ENCODE measurements around the gene MECR.

MECR gene

DNA sequence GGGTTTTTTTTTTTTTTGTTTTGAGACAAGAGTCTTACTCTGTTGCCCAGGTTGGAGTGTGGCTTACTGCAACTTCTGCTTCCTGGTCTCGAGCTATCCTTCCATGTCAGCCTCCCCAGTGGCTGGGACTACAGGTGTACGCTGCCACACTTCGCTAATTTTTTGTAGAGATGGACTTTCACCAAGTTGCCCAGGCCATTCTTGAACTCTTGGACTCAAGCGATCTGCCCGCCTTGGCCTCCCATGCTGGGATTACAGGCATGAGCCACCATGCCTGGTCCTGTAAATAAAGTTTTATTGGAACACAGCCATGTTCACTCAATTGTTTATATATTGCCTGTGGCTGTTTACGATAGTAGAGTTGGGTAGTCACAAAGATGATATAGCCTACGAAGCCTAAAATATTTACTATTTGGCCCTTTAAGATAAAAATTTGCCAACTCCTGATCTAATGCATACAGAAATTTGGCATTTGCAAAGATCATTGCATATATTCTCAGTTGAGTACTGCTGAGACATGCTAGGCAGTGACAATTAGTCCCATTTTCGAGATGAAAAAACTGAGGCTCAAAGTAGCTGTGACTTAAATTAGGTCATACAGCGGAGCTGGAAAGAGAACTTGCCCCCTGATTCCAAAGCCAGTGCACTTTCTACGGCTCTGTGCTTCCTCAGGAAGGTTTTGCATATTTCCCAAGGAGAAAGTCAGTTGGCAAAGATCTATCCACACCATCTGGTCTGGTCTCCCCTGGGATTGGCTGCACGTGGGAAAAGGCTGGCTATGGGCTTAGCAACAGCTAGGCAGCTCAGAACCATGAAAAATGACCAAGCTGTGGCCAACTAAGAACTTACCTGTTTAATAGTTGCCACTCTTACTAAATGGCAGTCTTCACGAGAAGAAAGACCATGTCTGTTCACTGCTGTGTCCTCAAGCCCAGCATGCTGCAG lies 19.4 kb downstream of the MECR start:
- no peak overlapping the region for H3K4me3 ChIP-seq (ENCODE audit: low read depth, low read length)
- DNase-seq (ENCODE audit: low read depth), result no peak

DNA sequence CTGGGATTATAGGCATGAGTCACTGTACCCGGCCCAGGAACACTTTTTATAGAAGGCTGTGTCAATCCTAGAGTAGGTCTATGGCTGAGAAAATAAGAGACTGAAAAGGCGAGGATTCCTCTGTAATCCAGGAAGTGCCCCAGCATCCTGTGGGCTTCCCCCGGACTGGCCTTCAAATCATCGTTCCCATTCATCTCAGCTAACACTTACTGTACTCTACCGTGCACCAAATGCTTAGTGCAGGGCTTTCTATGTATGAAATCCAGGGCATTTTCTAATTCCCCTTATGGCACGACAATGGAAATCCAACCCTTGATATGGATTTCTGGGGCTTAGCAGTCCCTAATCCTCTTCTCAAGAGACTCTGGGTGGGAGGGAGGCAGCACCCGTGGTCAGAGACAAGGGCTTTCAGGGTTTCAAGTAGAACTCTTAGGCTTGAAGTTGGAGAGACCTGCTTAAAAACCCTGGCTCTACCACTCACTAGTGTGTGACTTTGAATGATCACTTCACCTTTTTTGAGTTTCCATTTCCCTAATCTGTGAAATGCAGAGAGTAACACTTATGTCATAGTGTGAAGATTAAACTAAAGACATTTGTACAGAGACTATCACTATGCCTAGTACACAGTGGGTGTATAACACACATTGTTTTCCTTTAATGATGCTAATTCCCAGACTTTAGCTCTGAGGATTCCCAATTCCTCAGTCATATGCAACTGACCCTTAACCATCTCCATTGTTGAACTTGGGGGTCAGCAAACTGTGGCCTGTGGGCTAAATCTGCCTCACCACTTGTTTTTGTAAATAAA lies 20.3 kb downstream of the MECR start:
- no peak for DNase-seq (ENCODE audit: low read depth)
- no peak overlapping the region for H3K4me3 ChIP-seq (ENCODE audit: low read depth, low read length)

DNA sequence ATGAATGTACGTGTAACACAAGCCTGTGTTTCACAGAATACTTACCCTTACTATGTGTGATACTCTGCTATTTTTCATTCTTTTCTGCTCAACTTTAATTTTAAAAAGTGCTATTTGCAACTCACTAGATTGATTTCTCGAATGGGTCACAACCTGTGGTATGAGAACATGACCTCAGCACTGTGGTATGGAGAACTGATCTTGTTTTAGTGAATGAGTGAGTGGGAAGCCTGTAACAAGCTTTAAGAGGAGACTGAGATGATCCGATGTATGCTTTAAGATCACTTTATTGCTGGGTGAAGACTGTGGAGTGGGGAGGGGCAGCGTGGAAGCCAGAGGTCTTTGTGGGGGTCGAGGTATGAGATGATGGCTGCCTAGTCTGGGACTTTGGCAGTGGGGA lies 21.6 kb downstream of the MECR start:
- H3K4me3 ChIP-seq (ENCODE audit: low read depth, low read length), result no peak overlapping the region
- DNase-seq (ENCODE audit: low read depth), result no peak

GRCh38 chr1:29208442-29208841 lies 22.3 kb downstream of the MECR start:
- DNase-seq (ENCODE audit: low read depth), result no peak
- H3K4me3 ChIP-seq (ENCODE audit: low read depth, low read length), result no peak overlapping the region

GRCh38 chr1:29202584-29203340 lies 28.0 kb downstream of the MECR start:
- H3K4me3 ChIP-seq (ENCODE audit: low read depth, low read length), result no peak overlapping the region
- peak; percentile 89 for DNase-seq (ENCODE audit: low read depth)

GRCh38 chr1:29202053-29202452 lies 28.7 kb downstream of the MECR start:
- DNase-seq (ENCODE audit: low read depth), result no peak
- no peak overlapping the region for H3K4me3 ChIP-seq (ENCODE audit: low read depth, low read length)

- DNase-seq (ENCODE audit: low read depth), result no peak
- H3K4me3 ChIP-seq (ENCODE audit: low read depth, low read length), result no peak overlapping the region
Measured at GRCh38 chr1:29201595-29202051, 29.1 kb downstream of the MECR start.

GRCh38 chr1:29200906-29201594 lies 29.7 kb downstream of the MECR start:
- DNase-seq (ENCODE audit: low read depth), result no peak
- H3K4me3 ChIP-seq (ENCODE audit: low read depth, low read length), result no peak overlapping the region

- no peak overlapping the region for H3K4me3 ChIP-seq (ENCODE audit: low read depth, low read length)
- DNase-seq (ENCODE audit: low read depth), result no peak
Measured at GRCh38 chr1:29197993-29198392, 32.7 kb downstream of the MECR start.

- no peak overlapping the region for H3K4me3 ChIP-seq (ENCODE audit: low read depth, low read length)
- DNase-seq (ENCODE audit: low read depth), result no peak
Measured at GRCh38 chr1:29197590-29197924, 33.2 kb downstream of the MECR start.

DNA sequence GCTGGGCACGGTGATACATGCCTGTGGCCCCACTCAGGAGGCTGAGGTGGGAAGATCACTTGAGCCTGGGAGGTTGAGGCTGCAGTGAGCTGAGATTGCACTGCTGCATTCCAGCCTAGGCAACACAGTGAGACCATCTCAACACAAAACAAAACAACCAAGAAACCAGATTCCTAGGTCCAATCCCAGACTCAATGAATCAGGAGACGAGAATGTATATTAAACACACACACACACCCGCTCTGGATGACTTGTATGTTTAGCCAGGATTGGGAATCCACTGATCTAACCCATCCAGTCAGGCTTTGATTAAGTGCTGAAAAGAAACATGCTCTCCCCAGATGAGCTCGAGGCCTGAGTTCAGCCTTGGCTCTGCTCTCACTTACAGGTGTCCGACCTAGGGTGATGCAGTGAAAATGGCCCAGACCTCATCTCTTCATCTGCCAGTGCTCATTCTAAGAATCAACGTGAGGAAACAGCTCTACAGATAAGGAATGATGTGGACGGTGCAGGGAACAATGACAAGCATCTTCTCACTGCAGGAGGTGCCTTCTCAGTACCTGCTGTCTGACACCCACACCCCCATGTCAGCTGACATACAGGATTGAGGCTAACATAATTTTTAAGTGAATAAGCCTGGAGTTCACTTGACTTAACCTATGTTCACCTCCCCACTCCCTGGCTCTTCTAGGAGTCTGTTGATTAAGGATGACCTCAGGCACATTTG lies 33.7 kb downstream of the MECR start:
- DNase-seq (ENCODE audit: low read depth), result peak; percentile 42
- no peak overlapping the region for H3K4me3 ChIP-seq (ENCODE audit: low read depth, low read length)

DNA sequence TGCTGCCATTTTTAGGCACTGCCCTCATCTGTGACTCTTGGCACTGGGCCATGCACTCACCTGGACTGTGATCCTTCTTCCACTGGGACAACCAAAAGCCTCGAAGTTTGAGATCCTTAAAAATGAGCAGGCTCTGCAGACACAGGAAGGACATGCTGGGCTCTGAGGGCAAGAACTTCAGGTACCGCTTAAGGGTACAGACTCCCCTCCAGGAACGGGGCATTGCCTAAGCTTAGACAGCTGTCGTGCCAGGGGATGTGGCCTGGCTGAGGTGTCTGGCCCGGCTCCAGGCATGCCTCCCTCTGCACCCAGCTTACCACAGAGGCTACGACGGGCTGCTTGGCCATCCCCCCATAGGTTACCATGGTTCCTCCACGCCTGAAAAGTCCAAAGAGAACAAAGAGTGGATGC lies 34.8 kb downstream of the MECR start:
- no peak for DNase-seq (ENCODE audit: low read depth)
- H3K4me3 ChIP-seq (ENCODE audit: low read depth, low read length), result no peak overlapping the region

DNA sequence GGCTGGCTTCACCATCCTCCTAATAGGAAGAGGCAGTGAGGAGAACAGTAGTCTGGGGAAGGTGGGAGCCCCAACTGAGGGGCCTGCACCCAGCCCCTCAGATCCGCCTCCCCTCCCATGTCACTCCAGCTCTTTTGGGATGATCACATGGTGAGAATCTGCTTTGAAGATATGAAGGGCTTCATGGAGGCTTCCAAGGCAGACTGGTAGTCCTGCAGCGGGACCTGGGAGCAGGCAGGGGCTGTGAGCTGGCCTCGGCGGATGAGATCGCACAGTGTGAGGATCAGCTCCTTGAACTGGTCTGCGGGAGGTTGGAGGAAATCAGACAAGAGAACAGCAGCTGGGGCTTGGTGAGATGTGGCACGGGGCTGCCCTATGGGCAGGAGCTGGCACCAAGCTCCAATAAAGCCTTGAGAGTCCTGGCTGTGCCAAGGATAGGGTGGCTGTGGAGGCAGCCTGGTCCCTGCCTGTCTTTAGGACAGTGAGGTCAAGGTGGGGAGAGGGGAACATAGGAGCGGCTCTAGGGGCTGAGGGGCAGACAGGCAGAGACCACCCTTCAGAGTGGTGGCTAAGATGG lies 36.8 kb downstream of the MECR start:
- no peak overlapping the region for H3K4me3 ChIP-seq (ENCODE audit: low read depth, low read length)
- no peak for DNase-seq (ENCODE audit: low read depth)

DNA sequence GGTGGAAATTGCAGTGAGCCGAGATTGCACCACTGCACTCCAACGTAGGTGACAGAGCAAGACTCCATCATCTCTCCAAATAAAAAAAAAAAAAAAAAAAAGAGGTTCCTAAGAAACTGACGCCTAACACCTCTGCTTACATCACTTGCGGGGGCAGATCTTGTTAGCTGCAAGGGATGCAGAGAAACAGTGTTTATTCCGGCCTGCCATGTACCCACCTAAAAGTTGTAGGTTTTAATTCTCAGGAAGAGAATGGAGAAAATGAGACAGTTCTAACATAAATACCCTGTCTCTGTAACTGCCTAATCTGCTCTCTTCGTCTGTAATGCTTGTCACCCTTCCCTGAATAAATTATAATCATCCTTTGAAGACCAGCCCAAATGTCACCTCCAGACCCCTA lies 40.0 kb downstream of the MECR start:
- DNase-seq (ENCODE audit: low read depth), result no peak
- no peak overlapping the region for H3K4me3 ChIP-seq (ENCODE audit: low read depth, low read length)

- H3K4me3 ChIP-seq (ENCODE audit: low read depth, low read length), result no peak overlapping the region
- no peak for DNase-seq (ENCODE audit: low read depth)
Measured at GRCh38 chr1:29186707-29187106, 44.0 kb downstream of the MECR start.

- no peak overlapping the region for H3K4me3 ChIP-seq (ENCODE audit: low read depth, low read length)
- no peak for DNase-seq (ENCODE audit: low read depth)
Measured at GRCh38 chr1:29186252-29186651, 44.5 kb downstream of the MECR start.

DNA sequence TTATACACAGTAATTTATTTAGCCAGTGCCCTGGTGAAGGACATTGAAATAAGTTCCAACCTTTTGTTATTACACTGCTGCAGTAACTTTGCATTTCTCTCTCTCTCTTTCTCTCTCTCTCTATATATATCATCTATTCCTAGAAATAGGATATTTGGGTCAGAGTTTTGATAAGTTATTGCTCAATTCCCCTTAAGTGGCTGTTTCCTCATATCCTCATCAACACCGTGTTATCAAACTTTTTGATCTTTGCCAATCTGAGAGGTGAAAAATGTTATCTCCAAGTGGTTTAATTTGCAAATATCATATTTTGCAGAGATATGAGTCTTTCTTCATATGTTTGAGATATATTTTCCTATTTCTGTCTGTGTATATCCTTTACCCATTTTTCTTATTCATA lies 47.4 kb downstream of the MECR start:
- no peak for DNase-seq (ENCODE audit: low read depth)
- no peak overlapping the region for H3K4me3 ChIP-seq (ENCODE audit: low read depth, low read length)

DNA sequence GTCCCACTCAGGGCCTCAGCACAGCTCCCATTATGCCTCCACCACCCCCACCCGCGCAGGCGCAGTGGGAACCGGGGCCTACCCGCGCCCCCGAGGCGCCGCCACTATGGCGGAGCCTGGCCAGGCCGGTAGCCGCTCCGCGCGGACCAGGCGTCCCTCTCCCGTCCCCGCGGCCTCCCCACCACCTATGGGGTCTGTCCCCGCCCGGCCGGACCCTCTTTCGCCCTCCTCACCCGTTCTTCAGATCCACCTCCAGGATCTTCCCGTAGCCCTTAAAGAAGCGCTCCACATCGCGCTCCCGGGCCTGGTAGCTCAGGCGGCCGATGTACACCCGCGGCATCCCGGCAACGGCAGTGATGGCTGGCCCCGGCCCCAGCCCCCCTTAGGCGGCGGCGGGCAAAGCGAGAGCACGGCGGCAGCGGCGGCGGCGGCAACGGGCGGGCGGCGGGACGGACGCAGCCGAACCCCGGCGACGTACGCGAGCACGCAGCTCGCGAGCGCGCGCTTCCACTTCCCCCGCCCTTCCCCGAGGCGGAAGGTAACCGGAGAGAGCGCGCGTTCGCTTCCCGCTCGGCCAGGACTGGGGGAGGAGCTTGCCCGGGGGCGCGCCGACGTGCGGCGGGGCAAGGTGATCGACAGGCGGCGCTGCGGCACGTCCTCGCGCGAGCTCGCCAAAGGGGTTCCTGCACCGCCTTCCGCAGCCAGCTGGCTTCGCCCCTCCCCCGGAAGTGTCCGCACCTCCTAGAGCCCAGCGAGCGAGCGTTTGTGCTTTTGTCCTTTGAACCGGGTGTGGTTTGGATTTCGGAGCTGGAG lies 49.1 kb downstream of the MECR start, which contains the start of gene SRSF4:
Gene SRSF4 (minus strand): TSS at position 488 of the 813 bp plus-strand sequence. CDS start 148 bp downstream, at position 340.
- peak; percentile 93 for DNase-seq (ENCODE audit: low read depth)
- H3K4me3 ChIP-seq (ENCODE audit: low read depth, low read length), result peak within 1 kb of the TSS; percentile 91
